ENCODE data around the gene CELSR1.

The CELSR1 gene

DNA sequence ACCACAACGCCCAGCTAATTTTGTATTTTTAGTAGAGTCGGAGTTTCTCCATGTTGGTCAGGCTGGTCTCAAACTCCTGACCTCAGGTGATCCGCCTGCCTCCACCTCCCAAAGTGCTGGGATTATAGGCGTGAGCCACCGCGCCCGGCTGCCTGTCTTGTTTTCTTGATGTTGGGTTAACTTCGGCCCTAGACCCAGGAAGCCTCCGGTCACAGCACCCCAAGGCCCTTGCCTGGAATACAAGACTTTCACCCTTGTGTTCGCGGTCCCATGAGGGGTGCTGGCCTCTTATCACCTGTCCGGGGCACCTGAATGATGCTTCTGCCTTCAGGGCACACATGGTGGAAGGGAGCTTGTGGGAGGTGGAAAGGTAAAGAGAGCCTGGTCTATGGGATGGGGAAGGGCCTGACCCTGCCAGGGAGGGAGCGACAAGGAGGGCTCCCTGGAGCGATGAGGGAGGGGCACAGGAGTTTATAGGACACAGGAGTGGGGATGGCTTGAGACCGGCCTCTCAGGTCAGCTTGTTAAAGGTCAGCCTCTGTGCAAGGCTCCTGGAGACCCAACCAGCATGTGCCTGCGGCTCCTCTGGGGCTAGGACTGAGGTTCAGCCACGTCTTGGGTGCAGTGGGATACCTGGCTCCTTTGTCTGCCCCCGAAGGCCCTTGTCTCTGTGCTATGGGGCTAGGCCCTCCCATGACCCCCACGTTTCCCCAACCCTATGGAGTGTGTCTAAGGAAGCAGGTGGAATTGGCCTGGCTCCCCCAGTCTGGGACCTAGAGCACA lies 48.1 kb upstream of the CELSR1 start:
- H3K9ac ChIP-seq = no peak overlapping the region
- no peaks in the 10 kb centered on the region for H3K27me3 ChIP-seq (ENCODE audit: insufficient read depth, low read depth)
- H4K20me1 ChIP-seq (ENCODE audit: insufficient read depth) = no peaks in the 10 kb centered on the region
- no peak overlapping the region for H3K27ac ChIP-seq
- H3K4me3 ChIP-seq (IDR thresholded peaks at IDR 0.05; ENCODE audit: insufficient read depth, low read depth, low read length) = no peak overlapping the region
- H3K36me3 ChIP-seq (ENCODE audit: insufficient read depth) = no peaks in the 10 kb centered on the region
- no peaks in the 10 kb centered on the region for H3K4me1 ChIP-seq (ENCODE audit: low read depth, poor library complexity, severe bottlenecking)
- no peak overlapping the region for H3K4me2 ChIP-seq
- TF ChIP-seq, protein P1, sequence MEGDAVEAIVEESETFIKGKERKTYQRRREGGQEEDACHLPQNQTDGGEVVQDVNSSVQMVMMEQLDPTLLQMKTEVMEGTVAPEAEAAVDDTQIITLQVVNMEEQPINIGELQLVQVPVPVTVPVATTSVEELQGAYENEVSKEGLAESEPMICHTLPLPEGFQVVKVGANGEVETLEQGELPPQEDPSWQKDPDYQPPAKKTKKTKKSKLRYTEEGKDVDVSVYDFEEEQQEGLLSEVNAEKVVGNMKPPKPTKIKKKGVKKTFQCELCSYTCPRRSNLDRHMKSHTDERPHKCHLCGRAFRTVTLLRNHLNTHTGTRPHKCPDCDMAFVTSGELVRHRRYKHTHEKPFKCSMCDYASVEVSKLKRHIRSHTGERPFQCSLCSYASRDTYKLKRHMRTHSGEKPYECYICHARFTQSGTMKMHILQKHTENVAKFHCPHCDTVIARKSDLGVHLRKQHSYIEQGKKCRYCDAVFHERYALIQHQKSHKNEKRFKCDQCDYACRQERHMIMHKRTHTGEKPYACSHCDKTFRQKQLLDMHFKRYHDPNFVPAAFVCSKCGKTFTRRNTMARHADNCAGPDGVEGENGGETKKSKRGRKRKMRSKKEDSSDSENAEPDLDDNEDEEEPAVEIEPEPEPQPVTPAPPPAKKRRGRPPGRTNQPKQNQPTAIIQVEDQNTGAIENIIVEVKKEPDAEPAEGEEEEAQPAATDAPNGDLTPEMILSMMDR (conservative IDR thresholded peaks at IDR 0.05; ENCODE audit: low read depth, low read length) = no peak
- H3K79me2 ChIP-seq (ENCODE audit: insufficient read depth, low read depth) = no peaks in the 10 kb centered on the region
- H2AFZ ChIP-seq (ENCODE audit: low read depth) = no peak overlapping the region

DNA sequence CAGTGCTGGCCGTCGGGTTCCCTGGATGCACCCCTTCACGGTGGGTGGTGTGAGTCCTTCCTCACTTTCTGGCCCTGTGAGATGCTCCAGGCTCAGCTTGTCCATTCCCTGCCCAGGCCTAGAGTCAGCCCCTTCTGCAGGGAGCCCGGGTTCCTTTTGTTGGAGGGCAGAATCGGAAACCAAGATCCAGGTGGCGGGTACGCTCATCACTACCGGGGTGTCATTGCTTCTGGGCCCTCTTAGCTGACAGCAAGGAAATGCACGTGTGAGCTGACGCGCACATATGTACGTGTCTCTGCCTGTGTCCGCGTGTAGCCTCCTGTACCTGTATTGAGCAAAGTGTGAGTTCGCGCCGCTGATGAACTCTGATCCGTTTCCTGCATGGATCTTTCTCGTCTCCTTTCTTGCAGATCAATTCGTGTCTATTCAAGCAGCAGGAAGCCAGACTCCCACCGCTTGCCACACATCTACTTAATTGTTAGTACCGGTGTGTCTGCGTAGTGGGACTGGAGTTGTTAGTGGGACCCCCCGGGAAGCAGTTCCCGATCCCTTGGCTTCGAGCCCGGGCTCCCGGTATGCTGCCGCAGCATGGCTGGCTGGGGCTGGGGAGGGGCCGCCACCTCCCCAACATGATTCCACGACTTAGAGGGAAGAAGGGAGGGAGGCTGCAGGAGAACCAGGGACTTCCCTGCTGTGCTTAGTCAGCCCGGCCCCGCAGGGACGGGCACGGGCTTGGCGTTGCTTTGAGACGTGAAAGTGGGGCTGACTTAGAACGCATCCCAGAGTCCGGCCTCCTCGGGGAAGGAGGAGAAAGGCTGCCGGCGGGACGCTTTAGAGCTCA lies 46.9 kb upstream of the CELSR1 start:
- no peak overlapping the region for H3K27ac ChIP-seq
- H3K4me3 ChIP-seq (IDR thresholded peaks at IDR 0.05; ENCODE audit: insufficient read depth, low read depth, low read length) = no peak overlapping the region
- no peak overlapping the region for H3K9ac ChIP-seq
- H3K79me2 ChIP-seq (ENCODE audit: insufficient read depth, low read depth) = no peaks in the 10 kb centered on the region
- TF ChIP-seq, protein P1 (conservative IDR thresholded peaks at IDR 0.05; ENCODE audit: low read depth, low read length) = no peak
- H3K27me3 ChIP-seq (ENCODE audit: insufficient read depth, low read depth) = no peaks in the 10 kb centered on the region
- no peaks in the 10 kb centered on the region for H3K36me3 ChIP-seq (ENCODE audit: insufficient read depth)
- H4K20me1 ChIP-seq (ENCODE audit: insufficient read depth) = no peaks in the 10 kb centered on the region
- no peak overlapping the region for H3K4me2 ChIP-seq
- no peak overlapping the region for H2AFZ ChIP-seq (ENCODE audit: low read depth)
- H3K4me1 ChIP-seq (ENCODE audit: low read depth, poor library complexity, severe bottlenecking) = no peaks in the 10 kb centered on the region

DNA sequence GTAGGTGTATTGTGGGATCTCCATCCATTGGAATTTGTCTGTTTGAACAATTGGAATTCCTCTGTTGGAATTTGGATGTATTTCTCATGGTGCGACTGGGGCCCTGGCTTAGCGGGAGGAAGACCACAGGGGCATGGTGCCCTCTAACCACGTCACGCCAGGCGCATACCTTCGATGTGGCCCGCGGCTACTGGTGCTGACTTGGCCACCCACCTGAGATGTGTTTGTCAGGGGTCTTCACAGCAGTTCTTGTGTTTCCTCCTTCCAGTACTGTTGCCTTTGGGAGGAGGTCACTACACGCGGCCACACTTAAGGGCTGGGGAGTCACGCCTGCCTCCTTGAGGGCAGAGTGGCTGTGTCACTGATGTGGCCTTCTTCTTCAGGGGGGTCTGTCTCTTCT lies 46.2 kb upstream of the CELSR1 start:
- TF ChIP-seq, protein P1 (conservative IDR thresholded peaks at IDR 0.05; ENCODE audit: low read depth, low read length) = no peak
- Histone ChIP-seq H3K4me3 (IDR thresholded peaks at IDR 0.05; ENCODE audit: insufficient read depth, low read depth, low read length) (no peak overlapping the region), H2AFZ (ENCODE audit: low read depth) (no peak overlapping the region), H3K4me1 (ENCODE audit: low read depth, poor library complexity, severe bottlenecking) (no peaks in the 10 kb centered on the region), H3K27me3 (ENCODE audit: insufficient read depth, low read depth) (no peaks in the 10 kb centered on the region), H3K4me2 (no peak overlapping the region), H3K79me2 (ENCODE audit: insufficient read depth, low read depth) (no peaks in the 10 kb centered on the region), H3K27ac (no peak overlapping the region), H3K9ac (no peak overlapping the region), H3K36me3 (ENCODE audit: insufficient read depth) (no peaks in the 10 kb centered on the region), H4K20me1 (ENCODE audit: insufficient read depth) (no peaks in the 10 kb centered on the region)

DNA sequence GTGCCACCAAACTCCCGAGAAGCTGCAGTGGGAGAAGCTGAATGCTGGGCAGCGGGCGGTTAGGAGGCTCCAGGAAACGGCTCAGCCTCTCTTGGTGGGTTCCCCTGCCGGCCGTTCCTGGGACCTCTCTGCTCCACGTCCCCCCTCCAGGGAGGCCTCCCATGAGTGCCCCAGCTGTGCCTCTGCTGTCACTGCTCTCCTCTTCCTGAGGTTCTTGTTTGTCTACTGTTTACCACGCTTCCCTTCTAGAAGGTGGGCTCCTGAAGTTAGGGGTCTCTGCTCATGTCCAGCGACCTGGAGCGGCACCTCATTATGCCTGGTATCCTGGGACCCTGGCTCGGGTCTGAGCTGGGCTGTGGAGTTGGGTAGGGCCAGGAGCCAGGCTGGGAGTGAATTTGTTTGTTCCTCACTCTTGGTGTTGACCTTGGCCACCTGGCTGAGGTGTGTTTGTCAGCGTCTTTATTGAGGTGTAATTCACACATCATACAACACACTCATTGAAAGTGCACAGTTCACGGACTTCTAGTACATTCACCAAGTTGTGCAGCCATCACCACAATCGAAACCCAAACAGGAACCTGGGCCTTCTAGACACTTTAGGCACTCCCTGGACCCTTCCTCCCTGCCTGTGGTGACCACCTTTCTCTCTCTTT lies 45.0 kb upstream of the CELSR1 start:
- no peak overlapping the region for H3K4me2 ChIP-seq
- no peak overlapping the region for H3K27ac ChIP-seq
- H2AFZ ChIP-seq (ENCODE audit: low read depth) = no peak overlapping the region
- H3K27me3 ChIP-seq (ENCODE audit: insufficient read depth, low read depth) = 0 out of 2 replicates have a peak, but pooled peaks cover 6% of the 10 kb centered on the region
- no peaks in the 10 kb centered on the region for H3K36me3 ChIP-seq (ENCODE audit: insufficient read depth)
- no peak overlapping the region for H3K4me3 ChIP-seq (IDR thresholded peaks at IDR 0.05; ENCODE audit: insufficient read depth, low read depth, low read length)
- no peak overlapping the region for H3K9ac ChIP-seq
- peaks cover 7% of the 10 kb centered on the region for H3K4me1 ChIP-seq (ENCODE audit: low read depth, poor library complexity, severe bottlenecking)
- H3K79me2 ChIP-seq (ENCODE audit: insufficient read depth, low read depth) = no peaks in the 10 kb centered on the region
- TF ChIP-seq, protein P1 (conservative IDR thresholded peaks at IDR 0.05; ENCODE audit: low read depth, low read length) = no peak
- H4K20me1 ChIP-seq (ENCODE audit: insufficient read depth) = no peaks in the 10 kb centered on the region
